LNCaP clone FGC (cell line): ENCODE measurements around the gene FAM171A2.
"Not testable (repeated sequence)": the region's sequence is repeated elsewhere in the genome, so short reads cannot be mapped to it uniquely, and the experiment has no call there.

ENCODE experiments used
- DNase-seq: peaks from one replicate; pipeline ENCODE4 v3.0.0-alpha.2; 2011; ENCODE audit warnings: low read depth
- H3K4me3 ChIP-seq: 2 replicates; pipeline ENCODE4 v1.5.1; 2011; ENCODE audit warnings: mild to moderate bottlenecking, low read depth, low read length, control low read depth
- TF ChIP-seq, protein P1 (sequence below): IDR thresholded peaks from 2 replicates; pipeline ENCODE4 v1.5.1; 2012; ENCODE audit warnings: mild to moderate bottlenecking; ENCODE audit not compliant: control insufficient read depth, insufficient read depth; ENCODE audit errors: extremely low read depth

FAM171A2 gene

DNA sequence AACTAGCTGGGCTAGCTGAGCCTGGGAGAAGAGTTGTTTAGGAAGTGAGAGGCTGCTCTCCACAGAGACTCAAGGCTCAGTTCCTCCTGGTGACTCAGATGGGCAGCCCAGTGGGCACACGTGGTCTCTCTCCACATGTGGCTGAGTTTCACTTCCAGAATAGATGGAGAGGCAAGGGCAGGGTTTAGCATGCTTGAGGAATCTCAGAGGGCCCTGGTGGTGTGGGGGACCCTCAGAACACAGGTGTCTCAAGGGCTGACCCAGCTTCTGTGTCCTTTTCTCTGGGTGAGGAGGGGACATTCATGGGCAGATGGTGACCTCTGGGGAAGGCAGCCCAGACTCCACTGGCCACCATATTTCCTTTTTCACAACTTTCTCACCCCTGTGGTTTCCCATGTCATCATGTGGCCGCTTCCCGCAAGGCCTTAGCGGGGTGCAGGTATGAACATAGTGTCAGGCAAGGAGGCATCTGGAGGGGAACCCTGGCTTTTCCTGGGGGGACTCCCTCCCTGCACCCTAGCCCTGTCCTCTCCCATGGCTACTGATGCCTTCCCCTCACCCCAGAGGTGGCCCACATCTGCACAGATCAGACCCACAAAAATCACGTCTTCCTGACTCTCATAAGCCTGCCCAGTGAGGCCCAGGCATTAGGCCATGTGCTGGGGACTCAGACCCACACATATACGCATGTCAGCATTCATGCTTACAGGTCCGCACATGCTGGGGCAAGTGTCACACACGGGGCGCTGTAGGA, 15.2 kb downstream of the FAM171A2 start:
- no peak overlapping the region for H3K4me3 ChIP-seq
- TF ChIP-seq, protein P1, sequence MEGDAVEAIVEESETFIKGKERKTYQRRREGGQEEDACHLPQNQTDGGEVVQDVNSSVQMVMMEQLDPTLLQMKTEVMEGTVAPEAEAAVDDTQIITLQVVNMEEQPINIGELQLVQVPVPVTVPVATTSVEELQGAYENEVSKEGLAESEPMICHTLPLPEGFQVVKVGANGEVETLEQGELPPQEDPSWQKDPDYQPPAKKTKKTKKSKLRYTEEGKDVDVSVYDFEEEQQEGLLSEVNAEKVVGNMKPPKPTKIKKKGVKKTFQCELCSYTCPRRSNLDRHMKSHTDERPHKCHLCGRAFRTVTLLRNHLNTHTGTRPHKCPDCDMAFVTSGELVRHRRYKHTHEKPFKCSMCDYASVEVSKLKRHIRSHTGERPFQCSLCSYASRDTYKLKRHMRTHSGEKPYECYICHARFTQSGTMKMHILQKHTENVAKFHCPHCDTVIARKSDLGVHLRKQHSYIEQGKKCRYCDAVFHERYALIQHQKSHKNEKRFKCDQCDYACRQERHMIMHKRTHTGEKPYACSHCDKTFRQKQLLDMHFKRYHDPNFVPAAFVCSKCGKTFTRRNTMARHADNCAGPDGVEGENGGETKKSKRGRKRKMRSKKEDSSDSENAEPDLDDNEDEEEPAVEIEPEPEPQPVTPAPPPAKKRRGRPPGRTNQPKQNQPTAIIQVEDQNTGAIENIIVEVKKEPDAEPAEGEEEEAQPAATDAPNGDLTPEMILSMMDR, result no peak
- no peak for DNase-seq

DNA sequence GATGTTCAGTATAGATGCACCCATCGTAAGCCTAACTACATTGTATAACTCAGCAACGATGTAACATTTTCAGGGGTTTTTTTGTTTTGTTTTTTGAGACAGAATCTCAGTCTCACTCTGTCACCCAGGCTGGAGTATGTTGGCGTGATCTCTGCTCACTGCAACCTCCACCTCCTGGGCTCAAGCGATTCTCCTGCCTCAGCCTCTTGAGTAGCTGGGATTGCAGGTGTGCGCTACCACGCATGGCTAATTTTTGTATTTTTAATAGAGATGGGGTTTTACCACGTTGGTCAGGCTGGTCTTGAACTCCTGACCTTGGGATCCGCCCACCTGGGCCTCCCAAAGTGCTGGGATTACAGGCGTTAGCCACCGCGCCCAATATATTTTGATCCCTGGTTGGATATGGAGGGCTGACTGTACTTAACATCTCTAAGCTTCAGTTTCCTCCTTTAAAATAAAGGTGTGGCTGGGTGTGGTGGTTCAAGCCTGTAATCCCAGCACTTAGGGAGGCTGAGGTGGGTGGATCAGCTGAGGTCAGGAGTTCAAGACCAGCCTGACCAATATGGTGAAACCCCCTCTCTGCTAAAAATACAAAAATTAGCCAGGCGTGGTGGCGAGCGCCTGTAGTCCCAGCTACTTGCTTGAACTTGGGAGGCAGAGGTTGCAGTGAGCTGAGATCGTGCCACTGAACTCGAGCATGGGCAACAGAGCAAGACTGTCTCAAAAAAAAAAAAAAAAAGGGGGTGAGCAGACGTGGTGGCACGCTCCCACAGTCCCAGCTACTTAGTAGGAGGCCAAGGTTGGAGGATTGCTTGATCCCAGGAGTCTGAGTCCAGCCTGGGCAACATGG, 16.2 kb downstream of the FAM171A2 start:
- not testable (repeated sequence) for H3K4me3 ChIP-seq, DNase-seq

DNA sequence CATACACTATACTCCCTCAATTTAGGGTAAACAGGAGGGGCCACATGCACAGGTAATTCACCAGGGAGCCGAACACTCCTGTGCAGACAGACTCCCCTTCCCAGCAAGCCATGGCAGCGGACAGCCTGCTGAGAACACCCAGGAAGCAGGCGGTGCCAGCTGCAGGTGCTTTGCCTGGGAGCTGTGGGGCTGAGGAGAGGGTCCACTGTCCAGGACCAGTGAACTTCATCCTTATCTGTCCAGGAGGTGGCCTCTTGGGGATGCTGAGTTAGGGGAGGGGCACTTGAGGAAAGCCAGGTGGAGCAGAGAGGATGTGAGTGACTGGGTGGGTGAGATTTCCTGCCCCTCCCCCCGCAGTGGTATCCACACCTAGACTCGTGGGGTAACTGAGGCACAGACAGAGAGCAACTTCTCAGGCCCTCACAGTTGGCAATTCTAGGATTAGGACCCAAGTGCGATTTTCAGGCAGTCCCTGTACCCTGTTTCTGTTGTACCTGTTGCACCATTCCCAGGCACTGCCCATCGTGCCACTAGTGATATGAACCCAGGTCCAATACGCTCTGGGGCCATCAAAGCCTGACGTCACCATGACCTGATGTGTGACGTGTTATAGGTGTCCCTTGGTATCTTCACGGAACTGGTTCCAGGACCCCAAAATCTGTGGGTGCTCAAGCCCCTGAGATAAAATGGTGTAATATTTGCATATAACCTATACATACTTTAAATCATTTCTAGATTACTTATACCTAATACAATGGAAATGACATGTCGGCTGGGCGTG, 17.4 kb downstream of the FAM171A2 start:
- H3K4me3 ChIP-seq, result peak overlapping the region; percentile 87
- no peak for DNase-seq
- TF ChIP-seq, protein P1, result no peak

DNA sequence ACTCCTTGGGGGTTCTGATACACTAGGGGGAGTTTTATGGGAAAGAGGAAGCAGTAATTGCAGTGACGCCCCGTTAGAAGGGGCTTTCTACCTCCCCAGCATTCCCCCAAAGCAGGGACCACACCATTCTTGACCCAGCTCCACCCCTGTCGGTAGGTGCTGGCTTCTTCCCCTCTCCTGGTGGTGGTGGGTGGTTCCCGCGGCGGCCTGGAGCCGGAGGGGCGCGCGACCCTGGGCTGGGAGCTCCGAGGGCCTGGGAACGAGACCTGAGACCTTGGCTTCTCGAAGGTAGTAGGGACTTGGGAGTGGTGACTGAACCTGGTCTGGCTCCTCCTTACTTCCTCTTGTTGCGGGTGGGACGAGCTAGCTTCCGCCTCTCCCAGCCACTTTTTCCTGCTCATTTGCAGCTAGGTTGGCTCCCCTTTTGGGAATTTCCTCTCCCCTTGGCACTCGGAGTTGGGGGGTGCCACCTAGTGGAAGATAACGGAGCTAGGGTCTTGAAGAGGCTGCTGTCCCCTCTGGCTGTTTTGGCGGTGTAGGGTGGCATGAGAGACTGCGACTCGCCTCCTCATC, 18.1 kb downstream of the FAM171A2 start:
- H3K4me3 ChIP-seq, result peak overlapping the region; percentile 87
- TF ChIP-seq, protein P1, result 0 out of 2 replicates have a peak, but pooled peaks have one; percentile 19
- no peak for DNase-seq

DNA sequence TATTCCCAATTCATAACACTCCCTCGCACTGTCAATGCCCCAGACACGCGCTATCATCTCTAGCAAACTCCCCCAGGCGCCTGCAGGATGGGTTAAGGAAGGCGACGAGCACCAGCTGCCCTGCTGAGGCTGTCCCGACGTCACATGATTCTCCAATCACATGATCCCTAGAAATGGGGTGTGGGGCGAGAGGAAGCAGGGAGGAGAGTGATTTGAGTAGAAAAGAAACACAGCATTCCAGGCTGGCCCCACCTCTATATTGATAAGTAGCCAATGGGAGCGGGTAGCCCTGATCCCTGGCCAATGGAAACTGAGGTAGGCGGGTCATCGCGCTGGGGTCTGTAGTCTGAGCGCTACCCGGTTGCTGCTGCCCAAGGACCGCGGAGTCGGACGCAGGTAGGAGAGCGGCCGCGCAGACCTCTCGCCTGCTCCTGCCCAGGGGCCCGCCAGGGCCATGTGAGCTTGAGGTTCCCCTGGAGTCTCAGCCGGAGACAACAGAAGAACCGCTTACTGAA, 18.7 kb downstream of the FAM171A2 start, which contains the start of gene GRN:
Gene GRN, plus strand, starts transcription at position 364 of the 515 bp plus-strand sequence. CDS start 3,863 bp downstream, outside the sequence.
- H3K4me3 ChIP-seq, result peak within 1 kb of the TSS; percentile 87
- TF ChIP-seq, protein P1, result no peak
- DNase-seq, result peak; percentile 93

DNA sequence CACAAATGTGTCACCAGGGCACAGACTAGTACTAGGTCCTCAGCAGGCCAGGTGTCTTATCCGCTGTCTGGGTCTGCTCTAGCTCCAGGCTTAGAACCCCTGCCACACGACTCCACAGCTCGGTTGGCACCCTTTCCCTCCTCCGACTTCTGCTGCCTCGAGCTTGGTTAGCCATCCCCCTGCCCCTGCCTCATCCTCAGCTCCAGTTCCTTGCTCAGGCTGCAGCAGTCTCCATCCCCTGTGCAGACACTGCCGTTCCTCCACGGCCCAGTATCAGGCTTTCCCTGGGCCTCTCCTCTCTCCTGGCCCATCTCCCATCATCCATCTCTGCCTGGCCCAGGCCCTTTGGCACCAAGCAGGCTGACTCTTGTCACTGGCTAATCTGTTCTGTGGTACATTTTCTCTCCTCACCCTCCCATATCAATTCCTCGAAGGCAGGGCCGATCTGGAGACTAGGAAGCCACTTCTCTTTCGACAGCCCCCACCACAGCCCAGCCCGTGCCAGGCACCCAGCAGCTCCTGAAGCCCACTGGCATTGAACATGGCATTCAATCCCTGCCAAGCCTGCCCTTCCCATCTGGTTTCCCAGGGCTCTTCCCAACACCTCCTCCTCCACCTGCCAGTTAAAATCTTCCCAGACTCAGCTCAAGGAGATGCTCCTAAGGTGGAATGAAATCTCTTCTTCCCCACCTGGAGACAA, 20.0 kb downstream of the FAM171A2 start:
- TF ChIP-seq, protein P1, result no peak
- DNase-seq, result no peak
- H3K4me3 ChIP-seq, result no peak overlapping the region

DNA sequence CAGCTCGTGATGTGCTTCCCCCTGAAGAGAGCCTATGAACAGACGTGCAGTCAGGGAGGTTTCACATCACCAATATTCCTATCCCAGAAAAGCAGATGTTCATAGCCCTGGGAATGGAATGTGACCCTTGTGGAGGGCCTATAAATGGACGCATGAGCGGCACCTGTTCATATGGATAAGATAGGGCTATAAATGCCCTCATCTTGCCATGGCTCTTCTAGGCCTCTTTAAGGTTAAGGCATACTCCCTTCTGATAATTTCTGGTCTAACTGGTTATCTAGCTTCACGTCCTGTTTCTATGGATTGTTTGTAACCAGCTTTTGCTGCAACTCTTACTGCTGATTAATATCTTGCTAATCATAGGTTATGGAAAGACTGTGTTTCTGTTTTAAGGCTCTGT, 23.1 kb downstream of the FAM171A2 start:
- not testable (repeated sequence) for DNase-seq, H3K4me3 ChIP-seq
